ENCODE measurements around the gene NQO1.

Gene NQO1

DNA sequence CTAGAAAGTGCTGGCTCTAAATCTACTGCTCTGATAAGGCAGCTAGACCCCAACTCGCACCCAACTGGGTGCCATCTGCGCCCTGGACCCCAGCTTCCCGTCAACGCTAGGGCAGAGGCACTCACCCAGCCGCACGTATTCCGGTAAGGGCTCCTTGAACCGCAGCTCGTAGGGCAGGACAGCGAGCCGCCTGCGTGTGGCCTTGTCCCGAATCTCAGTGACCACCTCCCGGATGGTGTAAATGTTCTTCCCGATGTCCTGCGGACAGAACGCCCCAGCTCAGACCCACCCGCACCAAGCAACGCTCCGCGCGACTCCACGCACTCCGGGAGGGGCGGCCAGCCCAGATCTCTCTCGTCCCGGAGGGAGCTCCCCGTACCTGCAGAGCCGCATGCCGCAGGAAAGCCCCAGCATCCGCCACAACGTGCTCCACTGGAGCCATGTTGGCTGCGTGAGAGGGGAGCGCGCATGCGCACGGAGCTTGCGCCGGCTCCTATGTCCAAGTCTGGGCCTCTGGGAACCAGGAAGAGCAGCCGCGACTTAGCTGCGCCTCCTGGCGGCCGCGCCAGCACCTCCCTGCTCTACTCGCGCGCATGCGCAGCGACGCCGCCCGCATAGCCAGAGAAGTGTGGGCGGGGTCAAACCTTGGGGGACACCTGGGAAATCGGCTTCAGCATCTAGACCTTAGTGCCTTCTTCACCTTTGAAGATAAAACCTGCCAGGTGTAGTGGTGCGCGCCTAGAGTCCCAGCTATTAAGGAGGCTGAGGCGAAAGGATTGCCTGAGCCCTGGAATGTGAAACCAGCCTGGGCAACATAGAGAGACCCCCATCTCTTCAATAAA, 28.3 kb upstream of the NQO1 start, which contains the start of gene NOB1:
NOB1 (minus strand) TSS at position 458 of the 842 bp plus-strand sequence; CDS start at position 442, 16 bp downstream.
- TF ChIP-seq, protein P1, sequence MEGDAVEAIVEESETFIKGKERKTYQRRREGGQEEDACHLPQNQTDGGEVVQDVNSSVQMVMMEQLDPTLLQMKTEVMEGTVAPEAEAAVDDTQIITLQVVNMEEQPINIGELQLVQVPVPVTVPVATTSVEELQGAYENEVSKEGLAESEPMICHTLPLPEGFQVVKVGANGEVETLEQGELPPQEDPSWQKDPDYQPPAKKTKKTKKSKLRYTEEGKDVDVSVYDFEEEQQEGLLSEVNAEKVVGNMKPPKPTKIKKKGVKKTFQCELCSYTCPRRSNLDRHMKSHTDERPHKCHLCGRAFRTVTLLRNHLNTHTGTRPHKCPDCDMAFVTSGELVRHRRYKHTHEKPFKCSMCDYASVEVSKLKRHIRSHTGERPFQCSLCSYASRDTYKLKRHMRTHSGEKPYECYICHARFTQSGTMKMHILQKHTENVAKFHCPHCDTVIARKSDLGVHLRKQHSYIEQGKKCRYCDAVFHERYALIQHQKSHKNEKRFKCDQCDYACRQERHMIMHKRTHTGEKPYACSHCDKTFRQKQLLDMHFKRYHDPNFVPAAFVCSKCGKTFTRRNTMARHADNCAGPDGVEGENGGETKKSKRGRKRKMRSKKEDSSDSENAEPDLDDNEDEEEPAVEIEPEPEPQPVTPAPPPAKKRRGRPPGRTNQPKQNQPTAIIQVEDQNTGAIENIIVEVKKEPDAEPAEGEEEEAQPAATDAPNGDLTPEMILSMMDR (IDR thresholded peaks at IDR 0.05; ENCODE audit: extremely low read depth, insufficient read depth, missing control alignments), result peak; percentile 98
- DNase-seq (ENCODE audit: low spot score), result peak; percentile 93
- in situ Hi-C loops (cut with MboI; ENCODE audit: low pct_unique_long_range_greater_than_20kb, low sequenced_read_pairs, unreplicated experiment), result loop anchor here (10.0 kb wide), 1 partner anchor 360 kb away; no protein-coding TSS in a partner anchor

DNA sequence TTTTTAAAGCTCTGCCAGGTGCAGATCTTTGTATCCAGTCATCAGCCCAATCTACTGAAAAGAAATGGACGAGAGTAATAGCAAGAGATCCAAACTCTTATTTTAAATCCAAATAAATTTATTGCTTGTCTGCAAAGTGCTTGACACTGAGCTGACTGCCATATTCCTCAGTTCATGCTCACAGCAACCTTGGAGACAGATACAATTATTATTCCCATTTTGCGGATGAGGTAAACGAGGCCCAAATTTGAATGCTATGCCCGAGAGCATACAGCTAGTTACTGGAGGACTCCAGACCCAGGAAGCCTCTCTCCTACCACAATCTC, 27.7 kb upstream of the NQO1 start:
- TF ChIP-seq, protein P1 (IDR thresholded peaks at IDR 0.05; ENCODE audit: extremely low read depth, insufficient read depth, missing control alignments), result no peak
- in situ Hi-C loops (cut with MboI; ENCODE audit: low pct_unique_long_range_greater_than_20kb, low sequenced_read_pairs, unreplicated experiment), result loop anchor here (10.0 kb wide), 1 partner anchor 359 kb away; no protein-coding TSS in a partner anchor
- no peak for DNase-seq (ENCODE audit: low spot score)

DNA sequence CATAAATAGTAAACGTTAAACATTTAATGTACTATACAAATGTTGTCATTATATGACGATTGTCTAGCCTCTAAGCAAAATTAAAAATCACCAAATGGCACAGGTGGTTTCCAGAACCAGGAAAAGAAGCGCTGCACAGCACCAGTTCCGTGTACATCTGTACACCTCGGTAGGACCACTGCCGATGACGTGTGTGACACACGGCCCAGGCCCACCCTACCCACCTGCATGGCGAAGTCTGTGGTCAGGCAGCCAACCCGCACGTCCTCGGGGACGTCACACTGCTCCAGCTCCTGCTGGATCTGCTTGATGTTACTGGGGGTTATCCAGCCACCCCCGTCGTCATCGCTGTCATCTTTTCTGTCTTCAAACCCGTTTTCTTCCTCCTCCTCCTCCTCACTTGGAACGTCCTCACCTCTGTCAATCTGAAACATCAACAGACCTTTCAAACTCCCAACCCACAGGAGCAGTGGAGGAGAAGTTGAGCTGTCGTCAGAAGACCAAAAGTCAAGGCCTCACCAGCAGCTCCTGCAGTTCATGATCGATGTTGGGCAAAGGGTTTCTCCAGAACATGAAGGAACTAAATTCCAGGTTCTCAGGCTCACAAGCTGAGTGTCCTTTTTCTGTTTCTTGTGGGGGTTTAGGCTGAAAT, 22.5 kb upstream of the NQO1 start:
- in situ Hi-C loops (cut with MboI; ENCODE audit: low pct_unique_long_range_greater_than_20kb, low sequenced_read_pairs, unreplicated experiment), result no loop called here
- TF ChIP-seq, protein P1 (IDR thresholded peaks at IDR 0.05; ENCODE audit: extremely low read depth, insufficient read depth, missing control alignments), result no peak
- DNase-seq (ENCODE audit: low spot score), result no peak

DNA sequence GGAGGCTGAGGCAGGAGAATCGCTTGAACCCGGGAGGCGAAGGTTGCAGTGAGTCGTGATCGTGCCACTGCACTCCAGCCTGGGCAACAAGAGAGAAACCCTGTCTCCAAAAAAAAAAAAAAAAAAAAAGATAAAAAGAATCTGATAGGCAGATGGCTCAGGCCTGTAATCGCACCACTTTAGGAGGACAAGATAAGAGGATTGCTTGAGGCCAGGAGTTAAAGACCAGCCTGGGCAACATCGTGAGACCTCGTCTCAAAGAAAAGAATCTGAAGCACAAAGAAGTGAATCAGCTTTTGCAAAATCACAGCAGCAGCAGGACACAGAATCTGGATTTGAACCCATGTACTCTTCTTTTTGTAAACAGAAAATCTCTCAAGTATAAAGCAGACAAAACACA, 20.8 kb upstream of the NQO1 start:
- DNase-seq (ENCODE audit: low spot score), result no peak
- TF ChIP-seq, protein P1 (IDR thresholded peaks at IDR 0.05; ENCODE audit: extremely low read depth, insufficient read depth, missing control alignments), result no peak
- in situ Hi-C loops (cut with MboI; ENCODE audit: low pct_unique_long_range_greater_than_20kb, low sequenced_read_pairs, unreplicated experiment), result no loop called here

DNA sequence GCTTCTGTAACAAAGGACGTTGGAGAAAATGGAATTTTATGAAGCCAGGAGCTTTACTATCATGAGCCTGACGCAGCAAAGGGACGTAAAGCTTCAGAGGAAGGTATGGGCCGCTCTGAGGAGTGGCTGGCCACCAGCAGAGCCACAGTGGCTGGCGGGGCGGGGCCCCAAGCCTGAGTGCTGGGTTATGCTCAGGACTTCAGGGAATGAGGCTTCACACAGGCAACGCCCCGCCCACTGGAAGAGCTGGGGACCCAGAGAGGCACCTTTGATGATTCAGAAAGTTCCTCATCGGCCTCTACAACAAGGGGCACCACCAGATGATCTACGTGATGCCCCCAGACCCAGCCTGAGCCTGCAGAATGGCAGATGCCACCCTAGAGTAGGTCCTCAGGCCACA, 19.6 kb upstream of the NQO1 start:
- TF ChIP-seq, protein P1 (IDR thresholded peaks at IDR 0.05; ENCODE audit: extremely low read depth, insufficient read depth, missing control alignments), result no peak
- in situ Hi-C loops (cut with MboI; ENCODE audit: low pct_unique_long_range_greater_than_20kb, low sequenced_read_pairs, unreplicated experiment), result no loop called here
- no peak for DNase-seq (ENCODE audit: low spot score)

DNA sequence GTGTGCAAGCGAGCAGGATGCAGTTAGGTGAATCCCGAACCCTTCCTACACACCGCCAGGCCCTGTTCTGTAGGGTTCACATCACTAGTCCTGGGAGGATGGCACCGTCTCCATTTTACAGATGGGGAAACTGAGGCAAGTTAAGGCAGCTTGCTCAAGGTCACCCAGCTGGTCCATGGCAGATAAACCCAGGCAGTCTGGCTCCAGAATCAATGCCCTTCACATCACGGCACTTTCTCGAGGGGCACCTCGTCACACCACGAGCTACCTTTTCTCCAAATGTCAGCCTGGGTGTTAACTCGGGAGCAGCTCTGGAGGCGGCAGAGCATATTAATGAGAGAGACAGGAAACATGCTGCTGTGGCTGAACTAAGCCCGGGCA, 18.9 kb upstream of the NQO1 start:
- TF ChIP-seq, protein P1 (IDR thresholded peaks at IDR 0.05; ENCODE audit: extremely low read depth, insufficient read depth, missing control alignments), result no peak
- DNase-seq (ENCODE audit: low spot score), result no peak
- in situ Hi-C loops (cut with MboI; ENCODE audit: low pct_unique_long_range_greater_than_20kb, low sequenced_read_pairs, unreplicated experiment), result no loop called here

Data from GM13977 (cell line).